Measurements from ENCODE around the gene NUDT19.

DNA sequence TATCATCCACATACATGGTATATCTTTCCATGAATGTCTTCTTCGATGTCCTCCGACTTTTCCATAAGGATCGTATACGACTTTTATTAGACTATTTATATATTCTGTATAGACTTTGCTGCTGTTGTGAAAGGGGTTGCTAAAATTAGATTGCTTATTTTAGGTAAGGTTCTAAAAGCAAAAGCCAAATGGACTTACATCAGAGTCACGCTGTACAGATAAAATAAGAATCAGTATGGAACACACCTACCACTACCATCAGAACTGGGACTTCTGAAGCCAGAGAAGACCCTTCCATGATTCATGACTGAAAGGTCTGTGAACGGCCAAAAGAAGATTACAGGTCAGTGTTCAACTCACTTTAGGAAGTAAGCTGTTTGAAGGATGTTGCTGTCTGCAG lies 25.5 kb upstream of the NUDT19 start:
- TF ChIP-seq SUZ12 (IDR thresholded peaks at IDR 0.05; ENCODE audit: unreplicated experiment) (no peak), NFIC (IDR thresholded peaks at IDR 0.05; ENCODE audit: low read depth, low read length) (no peak), POLR2AphosphoS5 (IDR thresholded peaks at IDR 0.05; ENCODE audit: low read length) (no peak), EZH2 (IDR thresholded peaks at IDR 0.05; ENCODE audit: borderline replicate concordance, control insufficient read depth, low read depth, low read length) (no peak)
- TF ChIP-seq, protein P1, sequence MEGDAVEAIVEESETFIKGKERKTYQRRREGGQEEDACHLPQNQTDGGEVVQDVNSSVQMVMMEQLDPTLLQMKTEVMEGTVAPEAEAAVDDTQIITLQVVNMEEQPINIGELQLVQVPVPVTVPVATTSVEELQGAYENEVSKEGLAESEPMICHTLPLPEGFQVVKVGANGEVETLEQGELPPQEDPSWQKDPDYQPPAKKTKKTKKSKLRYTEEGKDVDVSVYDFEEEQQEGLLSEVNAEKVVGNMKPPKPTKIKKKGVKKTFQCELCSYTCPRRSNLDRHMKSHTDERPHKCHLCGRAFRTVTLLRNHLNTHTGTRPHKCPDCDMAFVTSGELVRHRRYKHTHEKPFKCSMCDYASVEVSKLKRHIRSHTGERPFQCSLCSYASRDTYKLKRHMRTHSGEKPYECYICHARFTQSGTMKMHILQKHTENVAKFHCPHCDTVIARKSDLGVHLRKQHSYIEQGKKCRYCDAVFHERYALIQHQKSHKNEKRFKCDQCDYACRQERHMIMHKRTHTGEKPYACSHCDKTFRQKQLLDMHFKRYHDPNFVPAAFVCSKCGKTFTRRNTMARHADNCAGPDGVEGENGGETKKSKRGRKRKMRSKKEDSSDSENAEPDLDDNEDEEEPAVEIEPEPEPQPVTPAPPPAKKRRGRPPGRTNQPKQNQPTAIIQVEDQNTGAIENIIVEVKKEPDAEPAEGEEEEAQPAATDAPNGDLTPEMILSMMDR (IDR thresholded peaks at IDR 0.05 in 2 of 3, conservative IDR thresholded peaks at IDR 0.05 in 1 of 3; ENCODE audit: control insufficient read depth in 2 of 3, extremely low read depth in 1 of 3, insufficient read depth in 1 of 3, low read depth in 3 of 3, low read length in 3 of 3), result no peak
- TF ChIP-seq, protein P2, sequence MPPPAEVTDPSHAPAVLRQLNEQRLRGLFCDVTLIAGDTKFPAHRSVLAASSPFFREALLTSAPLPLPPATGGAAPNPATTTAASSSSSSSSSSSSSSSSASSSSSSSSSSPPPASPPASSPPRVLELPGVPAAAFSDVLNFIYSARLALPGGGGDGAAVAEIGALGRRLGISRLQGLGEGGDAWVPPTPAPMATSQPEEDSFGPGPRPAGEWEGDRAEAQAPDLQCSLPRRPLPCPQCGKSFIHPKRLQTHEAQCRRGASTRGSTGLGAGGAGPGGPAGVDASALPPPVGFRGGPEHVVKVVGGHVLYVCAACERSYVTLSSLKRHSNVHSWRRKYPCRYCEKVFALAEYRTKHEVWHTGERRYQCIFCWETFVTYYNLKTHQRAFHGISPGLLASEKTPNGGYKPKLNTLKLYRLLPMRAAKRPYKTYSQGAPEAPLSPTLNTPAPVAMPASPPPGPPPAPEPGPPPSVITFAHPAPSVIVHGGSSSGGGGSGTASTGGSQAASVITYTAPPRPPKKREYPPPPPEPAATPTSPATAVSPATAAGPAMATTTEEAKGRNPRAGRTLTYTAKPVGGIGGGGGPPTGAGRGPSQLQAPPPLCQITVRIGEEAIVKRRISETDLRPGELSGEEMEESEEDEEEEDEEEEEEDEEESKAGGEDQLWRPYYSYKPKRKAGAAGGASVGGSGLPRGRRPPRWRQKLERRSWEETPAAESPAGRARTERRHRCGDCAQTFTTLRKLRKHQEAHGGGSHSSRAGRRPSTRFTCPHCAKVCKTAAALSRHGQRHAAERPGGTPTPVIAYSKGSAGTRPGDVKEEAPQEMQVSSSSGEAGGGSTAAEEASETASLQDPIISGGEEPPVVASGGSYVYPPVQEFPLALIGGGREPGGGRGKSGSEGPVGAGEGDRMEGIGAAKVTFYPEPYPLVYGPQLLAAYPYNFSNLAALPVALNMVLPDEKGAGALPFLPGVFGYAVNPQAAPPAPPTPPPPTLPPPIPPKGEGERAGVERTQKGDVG (CRISPR knock-in tag; IDR thresholded peaks at IDR 0.05), result no peak
